K562 (cell line): ENCODE measurements around the gene CBX8. TPM values are rescaled to one million over a fixed set of nuclear protein-coding genes. Genes with fewer than 3 reads are reported as not detected.
A peak's percentile ranks its signal among the peaks of the same experiment; 100 is the strongest.

Experiments used
- BHLHE40 ChIP-seq: IDR thresholded peaks from 2 replicates; pipeline ENCODE4 v1.6.1; 2011; ENCODE audit warnings: low read length, improper control_type of control experiment
- CCNT2 ChIP-seq: IDR thresholded peaks from 2 replicates; pipeline ENCODE4 v1.6.1; 2011; ENCODE audit warnings: borderline replicate concordance, low read depth, mild to moderate bottlenecking, moderate library complexity, mixed read lengths, low read length; ENCODE audit not compliant: insufficient read length; ENCODE audit errors: extremely low read depth
- CEBPB ChIP-seq: fragments of 450-650 bp; IDR thresholded peaks from 2 replicates; pipeline ENCODE4 v1.6.1; 2016; ENCODE audit warnings: missing genetic modification characterization, missing compliant biosample characterization
- CREB1 ChIP-seq, 2 experiments: sonication (generic) in 1 of 2; formaldehyde crosslinking in 1 of 2; IDR thresholded peaks; 2 replicates each; pipeline versions ENCODE4 v1.6.1 to v1.8.0; 2012 to 2022; ENCODE audit warnings: inconsistent platforms in 1 of 2, mild to moderate bottlenecking in 1 of 2, missing genetic modification reagents in 1 of 2, moderate library complexity in 1 of 2
- CREM ChIP-seq: IDR thresholded peaks from 2 replicates; pipeline ENCODE4 v1.6.1; 2014; ENCODE audit warnings: antibody characterized with exemption, low read depth
- EGR1 ChIP-seq: fragments of 450-650 bp; conservative IDR thresholded peaks from 2 replicates; pipeline ENCODE4 v1.6.1; 2017; ENCODE audit warnings: mild to moderate bottlenecking
- MAZ ChIP-seq, 2 experiments: fragments of 450-650 bp in 1 of 2; sonication (generic) in 1 of 2; formaldehyde crosslinking; IDR thresholded peaks in 1 of 2; conservative IDR thresholded peaks in 1 of 2; 2 replicates each; pipeline versions ENCODE4 v1.4.0 to v1.5.0; 2020; ENCODE audit warnings: mild to moderate bottlenecking in 1 of 2, missing genetic modification reagents in 1 of 2
- POLR2AphosphoS5 ChIP-seq: IDR thresholded peaks from 2 replicates; pipeline ENCODE4 v1.6.1; 2011; ENCODE audit warnings: mild to moderate bottlenecking, low read depth, low read length, moderate library complexity; ENCODE audit not compliant: control insufficient read depth, insufficient read depth
- PYGO2 ChIP-seq: fragments of 450-650 bp; IDR thresholded peaks from 2 replicates; pipeline ENCODE4 v1.6.1; 2016; ENCODE audit warnings: mild to moderate bottlenecking, missing genetic modification characterization, moderate library complexity, missing compliant biosample characterization
- RBFOX2 ChIP-seq: fragments of 200-400 bp; formaldehyde crosslinking; IDR thresholded peaks from 2 replicates; pipeline ENCODE4 v1.6.1; 2017; ENCODE audit warnings: low read depth, mild to moderate bottlenecking, low read length, moderate library complexity
- TBP ChIP-seq: optimal IDR thresholded peaks from 2 replicates; pipeline ENCODE3; 2011; ENCODE audit warnings: low read depth, low read length, improper control_type of control experiment
- YY1 ChIP-seq, 3 experiments: IDR thresholded peaks; 2 replicates each; pipeline ENCODE4 v1.6.1; 2011; ENCODE audit warnings: low read length in 2 of 3, mild to moderate bottlenecking in 2 of 3, moderate library complexity in 2 of 3, borderline replicate concordance in 1 of 3, control low read depth in 1 of 3, low read depth in 1 of 3; ENCODE audit not compliant: insufficient read depth in 3 of 3, insufficient replicate concordance in 2 of 3, control insufficient read depth in 1 of 3, insufficient read length in 1 of 3; ENCODE audit errors: extremely low read depth in 1 of 3
- ZBTB7A ChIP-seq: IDR thresholded peaks from 2 replicates; pipeline ENCODE4 v1.6.1; 2011; ENCODE audit warnings: low read depth, mild to moderate bottlenecking, low read length, moderate library complexity, borderline replicate concordance; ENCODE audit not compliant: control insufficient read depth
- ZNF124 ChIP-seq: sonication (generic); formaldehyde crosslinking; IDR thresholded peaks from 2 replicates; pipeline ENCODE4 v1.8.1; 2022; ENCODE audit warnings: missing genetic modification reagents
- ZNF589 ChIP-seq: fragments of 200-800 bp; sonication (Bioruptor generic); IDR thresholded peaks from 2 replicates; pipeline ENCODE4 v1.6.1; 2016; ENCODE audit warnings: low read depth, missing genetic modification characterization, missing compliant biosample characterization
- ZNF764 ChIP-seq: fragments of 250-450 bp; sonication (Bioruptor Pico); IDR thresholded peaks from 2 replicates; pipeline ENCODE4 v1.4.0; 2020; ENCODE audit warnings: low read depth, mild to moderate bottlenecking, moderate library complexity
- polyA plus RNA-seq, 8 experiments: library from polyadenylated mRNA; depleted of rRNA in 4 of 8; stranded (reverse) in 5 of 8; unstranded in 3 of 8; fragments of >200 nt; fragmentation: Nextera tagmentation in 2 of 8; fragmentation: Illumina TruSeq in 1 of 8; extraction: Ambion mirVana in 2 of 8; extraction: Trizol in 1 of 8; gene quantifications; 2 replicates each; pipeline versions ENCODE4 v1.2.1 to v1.2.3, GENCODE V29; 2011 to 2014; ENCODE audit warnings: inconsistent platforms in 1 of 8, missing spikeins in 1 of 8
- total RNA-seq, 7 experiments: library from RNA; depleted of rRNA in 6 of 7; stranded (reverse); fragments of >200 nt in 6 of 7; fragmentation: Illumina TruSeq in 2 of 7; extraction: Trizol in 2 of 7; gene quantifications; 2 replicates each; pipeline versions ENCODE4 v1.2.1 to v1.2.3, GENCODE V29; 2011 to 2021; ENCODE audit warnings: low replicate concordance in 1 of 7
- TF ChIP-seq, protein P1 (sequence below), 2 experiments: fragments of 200-800 bp in 1 of 2; sonication (Bioruptor generic) in 1 of 2; sonication (generic) in 1 of 2; formaldehyde crosslinking in 1 of 2; IDR thresholded peaks in 1 of 2; conservative IDR thresholded peaks in 1 of 2; 2 replicates each; pipeline versions ENCODE4 v1.5.0 to v1.6.1; 2016 to 2020; ENCODE audit warnings: missing compliant biosample characterization in 1 of 2, missing genetic modification characterization in 1 of 2, missing genetic modification reagents in 1 of 2
- TF ChIP-seq, protein P2 (sequence below): fragments of 450-650 bp; formaldehyde crosslinking; conservative IDR thresholded peaks from 2 replicates; pipeline ENCODE4 v1.4.0; 2022; ENCODE audit warnings: mild to moderate bottlenecking, missing genetic modification characterization

The CBX8 gene
- total and polyA plus RNA-seq, 9 of the 15 experiments (the other 6 are each of a cell fraction or from before 2014, with no cell fraction given) = 0.08 to 11.9 (median 2.6) TPM

DNA sequence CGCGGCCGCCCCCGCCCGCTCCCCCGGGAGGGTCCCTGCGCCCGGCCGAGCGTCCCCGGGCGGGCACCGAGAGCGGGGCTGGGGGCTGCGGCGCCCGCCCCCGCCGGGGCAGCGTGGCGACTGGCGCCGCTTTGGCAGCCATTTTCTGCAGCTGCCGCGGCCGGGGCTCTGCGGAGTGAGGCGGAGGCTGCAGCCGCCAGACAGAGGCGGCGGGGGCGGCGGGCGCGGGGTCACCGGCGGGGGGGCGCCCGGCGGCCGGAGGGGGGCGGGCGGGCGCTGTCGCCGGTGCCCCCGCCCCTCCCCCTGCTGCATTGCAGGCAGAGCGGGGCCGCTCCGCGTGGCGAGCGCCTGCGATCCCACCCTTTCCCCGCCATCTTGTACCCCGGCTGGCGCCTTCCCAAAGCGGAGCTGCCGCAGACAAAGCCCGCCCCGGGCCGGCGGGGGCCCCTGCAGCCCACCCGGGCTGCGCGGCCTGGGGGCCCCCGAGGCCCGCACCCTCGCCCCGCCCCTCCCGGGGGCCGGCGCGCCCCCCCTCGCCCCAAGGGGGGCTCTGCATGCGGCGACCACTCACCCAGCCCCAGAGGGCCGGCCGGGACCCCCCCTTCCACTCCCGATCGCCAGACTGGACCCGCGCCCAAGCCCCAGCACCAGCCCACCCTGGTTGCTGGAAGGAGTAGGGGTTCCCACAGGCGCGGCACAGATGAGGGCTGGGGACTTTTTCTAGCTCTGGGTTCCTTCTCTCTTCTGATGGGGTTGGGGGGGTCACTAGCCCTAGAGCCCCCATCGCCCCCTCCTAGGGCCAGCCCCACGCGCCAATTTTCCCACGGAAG is 16.6 kb upstream of the CBX8 start (continued):
- TF ChIP-seq, protein P1, sequence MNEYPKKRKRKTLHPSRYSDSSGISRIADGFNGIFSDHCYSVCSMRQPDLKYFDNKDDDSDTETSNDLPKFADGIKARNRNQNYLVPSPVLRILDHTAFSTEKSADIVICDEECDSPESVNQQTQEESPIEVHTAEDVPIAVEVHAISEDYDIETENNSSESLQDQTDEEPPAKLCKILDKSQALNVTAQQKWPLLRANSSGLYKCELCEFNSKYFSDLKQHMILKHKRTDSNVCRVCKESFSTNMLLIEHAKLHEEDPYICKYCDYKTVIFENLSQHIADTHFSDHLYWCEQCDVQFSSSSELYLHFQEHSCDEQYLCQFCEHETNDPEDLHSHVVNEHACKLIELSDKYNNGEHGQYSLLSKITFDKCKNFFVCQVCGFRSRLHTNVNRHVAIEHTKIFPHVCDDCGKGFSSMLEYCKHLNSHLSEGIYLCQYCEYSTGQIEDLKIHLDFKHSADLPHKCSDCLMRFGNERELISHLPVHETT (CRISPR knock-in tag; conservative IDR thresholded peaks at IDR 0.05 in 1 of 2, IDR thresholded peaks at IDR 0.05 in 1 of 2) = peak in 1 of 2 experiments; percentile 98; a peak in 2 of 4 replicates
- TF ChIP-seq, protein P2, sequence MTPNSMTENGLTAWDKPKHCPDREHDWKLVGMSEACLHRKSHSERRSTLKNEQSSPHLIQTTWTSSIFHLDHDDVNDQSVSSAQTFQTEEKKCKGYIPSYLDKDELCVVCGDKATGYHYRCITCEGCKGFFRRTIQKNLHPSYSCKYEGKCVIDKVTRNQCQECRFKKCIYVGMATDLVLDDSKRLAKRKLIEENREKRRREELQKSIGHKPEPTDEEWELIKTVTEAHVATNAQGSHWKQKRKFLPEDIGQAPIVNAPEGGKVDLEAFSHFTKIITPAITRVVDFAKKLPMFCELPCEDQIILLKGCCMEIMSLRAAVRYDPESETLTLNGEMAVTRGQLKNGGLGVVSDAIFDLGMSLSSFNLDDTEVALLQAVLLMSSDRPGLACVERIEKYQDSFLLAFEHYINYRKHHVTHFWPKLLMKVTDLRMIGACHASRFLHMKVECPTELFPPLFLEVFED (CRISPR knock-in tag) = no peak
- TF ChIP-seq ZNF124 (no peak), YY1 (IDR thresholded peaks at IDR 0.05; ENCODE audit: borderline replicate concordance in 1 of 3, control insufficient read depth in 1 of 3, extremely low read depth in 1 of 3, insufficient read depth in 3 of 3, insufficient read length in 1 of 3, insufficient replicate concordance in 2 of 3, low read depth in 1 of 3, low read length in 2 of 3) (peak; percentile 60 to 95 (median 90)), BHLHE40 (no peak), RBFOX2 (peak; percentile 41), ZNF589 (peak; percentile 80; the same call in 1 of the 2 replicates), CREM (0 out of 2 replicates have a peak, but pooled peaks have one; percentile 9), TBP (peak; percentile 8), MAZ (CRISPR knock-in tag; conservative IDR thresholded peaks at IDR 0.05 in 1 of 2, IDR thresholded peaks at IDR 0.05 in 1 of 2) (peak in 1 of 2 experiments; percentile 45; a peak in 2 of 4 replicates), EGR1 (no peak), PYGO2 (tag) (no peak), POLR2AphosphoS5 (peak; percentile 51; the same call in 1 of the 2 replicates), ZBTB7A (peak; percentile 33; the same call in 1 of the 2 replicates), CCNT2 (peak; percentile 62), ZNF764 (CRISPR knock-in tag) (no peak), CREB1 (IDR thresholded peaks at IDR 0.05) (0 out of 2 replicates have a peak, but pooled peaks have one; percentile 3), CREB1 (CRISPR knock-in tag; IDR thresholded peaks at IDR 0.05) (no peak), CEBPB (tag) (no peak)
